ENCODE data around the gene SERPINA6.

The SERPINA6 gene

DNA sequence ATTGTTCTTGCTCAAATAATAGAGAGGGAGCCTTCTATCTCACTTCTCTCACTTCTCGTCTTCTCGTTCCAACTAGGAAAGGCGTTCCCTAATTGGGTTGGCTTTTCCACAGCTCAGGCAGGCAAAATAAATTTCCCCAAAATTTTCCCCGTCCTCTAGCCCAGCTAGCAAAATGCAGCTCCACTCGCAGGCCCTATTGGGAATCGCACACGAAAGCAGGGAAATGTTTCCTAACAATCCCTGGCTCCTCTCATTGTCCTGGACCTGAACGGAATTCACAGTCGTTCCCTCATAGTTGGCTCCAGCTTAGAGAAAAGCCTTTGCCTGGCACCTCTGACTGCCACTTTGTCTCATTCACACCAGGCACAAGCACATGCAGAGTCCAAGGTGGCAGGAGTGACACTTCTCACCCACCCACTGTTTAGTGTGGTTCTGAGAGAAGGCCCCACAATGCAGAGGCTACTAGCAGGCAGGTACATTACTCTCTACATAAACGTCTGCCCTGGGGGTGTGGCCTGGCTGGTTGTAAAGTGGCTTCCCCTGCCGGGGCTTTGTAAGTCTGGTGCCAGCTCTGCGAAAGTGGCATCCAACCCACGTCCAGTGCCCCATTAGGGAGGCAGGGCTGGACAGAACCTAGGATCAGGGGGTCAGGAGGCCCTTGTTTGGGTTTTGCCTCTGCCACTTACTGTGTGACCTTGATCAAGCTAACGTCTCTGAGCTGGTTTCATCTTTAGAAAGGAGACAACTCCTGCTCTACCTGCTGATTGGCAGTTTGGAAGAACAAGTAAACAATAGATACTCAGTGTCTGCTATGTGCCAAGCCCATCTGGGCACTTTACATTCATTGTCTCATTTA, 34.3 kb downstream of the SERPINA6 start:
- Histone ChIP-seq H3K4me2 (ENCODE audit: low read length) (no peak overlapping the region), H3K27ac (no peak overlapping the region), H3K27me3 (ENCODE audit: control insufficient read depth, insufficient read depth, low read length) (no peaks in the 10 kb centered on the region), H3K9ac (no peak overlapping the region), H3K36me3 (ENCODE audit: control insufficient read depth, insufficient read depth, low read length) (no peaks in the 10 kb centered on the region), H2AFZ (no peak overlapping the region), H3K4me3 (ENCODE audit: low read depth, low read length) (no peak overlapping the region), H3K9me3 (ENCODE audit: control insufficient read depth, low read length) (no peaks in the 10 kb centered on the region), H3K4me1 (no peaks in the 10 kb centered on the region), H3K79me2 (no peaks in the 10 kb centered on the region)
- TF ChIP-seq, protein P1, sequence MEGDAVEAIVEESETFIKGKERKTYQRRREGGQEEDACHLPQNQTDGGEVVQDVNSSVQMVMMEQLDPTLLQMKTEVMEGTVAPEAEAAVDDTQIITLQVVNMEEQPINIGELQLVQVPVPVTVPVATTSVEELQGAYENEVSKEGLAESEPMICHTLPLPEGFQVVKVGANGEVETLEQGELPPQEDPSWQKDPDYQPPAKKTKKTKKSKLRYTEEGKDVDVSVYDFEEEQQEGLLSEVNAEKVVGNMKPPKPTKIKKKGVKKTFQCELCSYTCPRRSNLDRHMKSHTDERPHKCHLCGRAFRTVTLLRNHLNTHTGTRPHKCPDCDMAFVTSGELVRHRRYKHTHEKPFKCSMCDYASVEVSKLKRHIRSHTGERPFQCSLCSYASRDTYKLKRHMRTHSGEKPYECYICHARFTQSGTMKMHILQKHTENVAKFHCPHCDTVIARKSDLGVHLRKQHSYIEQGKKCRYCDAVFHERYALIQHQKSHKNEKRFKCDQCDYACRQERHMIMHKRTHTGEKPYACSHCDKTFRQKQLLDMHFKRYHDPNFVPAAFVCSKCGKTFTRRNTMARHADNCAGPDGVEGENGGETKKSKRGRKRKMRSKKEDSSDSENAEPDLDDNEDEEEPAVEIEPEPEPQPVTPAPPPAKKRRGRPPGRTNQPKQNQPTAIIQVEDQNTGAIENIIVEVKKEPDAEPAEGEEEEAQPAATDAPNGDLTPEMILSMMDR (IDR thresholded peaks at IDR 0.05) = no peak

DNA sequence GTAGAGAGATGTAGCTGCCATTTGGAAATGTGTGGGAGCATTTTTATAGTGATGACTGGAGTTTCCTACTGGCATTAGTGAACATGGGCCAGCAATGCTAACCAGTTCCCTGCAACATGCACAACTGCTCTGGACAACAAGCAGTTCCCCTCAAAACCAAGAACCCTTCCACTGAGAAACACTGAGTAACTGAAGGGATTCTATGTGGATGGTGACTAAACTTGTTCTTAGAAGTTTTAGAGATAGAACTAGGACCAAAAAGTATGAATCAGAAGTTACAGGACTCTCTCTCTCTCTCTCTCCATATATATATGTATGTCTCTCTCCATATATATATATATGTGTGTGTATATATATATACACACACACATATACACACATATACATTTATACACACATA, 38.0 kb downstream of the SERPINA6 start:
- Histone ChIP-seq H3K4me1 (no peaks in the 10 kb centered on the region), H3K4me2 (ENCODE audit: low read length) (no peak overlapping the region), H3K27me3 (ENCODE audit: control insufficient read depth, insufficient read depth, low read length) (no peaks in the 10 kb centered on the region), H3K4me3 (ENCODE audit: low read depth, low read length) (no peak overlapping the region), H3K9me3 (ENCODE audit: control insufficient read depth, low read length) (no peaks in the 10 kb centered on the region), H3K27ac (no peak overlapping the region), H3K79me2 (no peaks in the 10 kb centered on the region), H3K9ac (no peak overlapping the region), H3K36me3 (ENCODE audit: control insufficient read depth, insufficient read depth, low read length) (no peaks in the 10 kb centered on the region), H2AFZ (no peak overlapping the region)
- TF ChIP-seq, protein P1 (IDR thresholded peaks at IDR 0.05) = no peak

DNA sequence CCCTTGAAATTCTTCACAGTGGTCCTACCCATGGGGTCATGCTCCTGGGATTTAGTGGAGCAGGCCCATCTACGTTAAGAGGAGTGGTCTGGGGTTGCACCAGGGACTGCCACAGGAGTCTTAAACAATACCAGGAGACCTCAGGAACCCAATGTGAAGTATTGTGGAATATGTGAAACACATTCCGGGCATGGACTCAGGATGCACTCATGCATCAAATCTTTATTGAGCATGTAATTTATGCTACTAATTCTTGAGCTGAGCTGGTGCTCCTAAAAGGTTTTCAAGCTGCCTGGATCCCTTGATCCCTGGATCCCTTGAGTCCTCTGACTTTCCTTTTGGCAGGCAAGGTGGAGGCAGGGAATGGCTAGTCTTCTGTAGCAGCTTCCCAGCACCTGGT, 38.9 kb downstream of the SERPINA6 start:
- H3K9me3 ChIP-seq (ENCODE audit: control insufficient read depth, low read length) = no peaks in the 10 kb centered on the region
- H3K4me2 ChIP-seq (ENCODE audit: low read length) = no peak overlapping the region
- H3K79me2 ChIP-seq = no peaks in the 10 kb centered on the region
- TF ChIP-seq, protein P1 (IDR thresholded peaks at IDR 0.05) = no peak
- no peak overlapping the region for H2AFZ ChIP-seq
- no peak overlapping the region for H3K9ac ChIP-seq
- H3K4me3 ChIP-seq (ENCODE audit: low read depth, low read length) = no peak overlapping the region
- no peaks in the 10 kb centered on the region for H3K27me3 ChIP-seq (ENCODE audit: control insufficient read depth, insufficient read depth, low read length)
- no peaks in the 10 kb centered on the region for H3K4me1 ChIP-seq
- no peak overlapping the region for H3K27ac ChIP-seq
- no peaks in the 10 kb centered on the region for H3K36me3 ChIP-seq (ENCODE audit: control insufficient read depth, insufficient read depth, low read length)

DNA sequence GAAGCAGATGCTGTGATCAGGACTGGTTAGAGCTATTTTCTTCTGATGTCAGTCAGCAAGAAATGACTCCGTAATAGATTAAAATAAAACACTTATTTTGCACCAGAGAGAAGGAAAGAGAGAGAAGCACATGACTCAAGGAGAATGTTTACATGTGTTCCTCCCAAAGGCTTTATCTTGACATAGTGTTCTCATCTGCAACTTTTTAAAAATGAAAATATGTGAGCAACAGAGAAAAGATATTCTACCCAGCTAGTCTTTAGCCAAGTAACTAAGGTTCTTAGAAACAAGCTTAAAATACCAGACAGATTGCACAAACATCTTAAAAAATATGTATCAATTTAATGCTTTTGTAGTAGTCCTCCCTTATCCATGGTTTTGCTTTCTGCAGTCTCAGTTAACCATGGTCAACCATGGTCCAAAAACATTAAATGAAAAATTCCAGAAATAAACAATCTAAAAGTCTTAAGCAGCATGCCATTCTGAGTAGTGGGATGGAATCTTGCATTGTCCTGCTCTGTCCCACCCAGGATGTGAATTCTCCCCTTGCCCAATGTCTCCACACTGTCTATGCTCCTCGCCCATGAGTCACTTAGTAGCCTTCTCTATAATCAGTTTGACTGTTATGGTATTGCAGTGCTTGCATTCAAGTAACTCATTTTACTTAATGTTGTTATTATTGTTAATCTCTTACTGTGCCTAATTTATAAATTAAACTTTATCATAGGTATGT, 40.0 kb downstream of the SERPINA6 start:
- no peaks in the 10 kb centered on the region for H3K36me3 ChIP-seq (ENCODE audit: control insufficient read depth, insufficient read depth, low read length)
- H2AFZ ChIP-seq = no peak overlapping the region
- H3K4me2 ChIP-seq (ENCODE audit: low read length) = no peak overlapping the region
- no peaks in the 10 kb centered on the region for H3K79me2 ChIP-seq
- TF ChIP-seq, protein P1 (IDR thresholded peaks at IDR 0.05) = no peak
- H3K27ac ChIP-seq = no peak overlapping the region
- H3K4me3 ChIP-seq (ENCODE audit: low read depth, low read length) = no peak overlapping the region
- H3K27me3 ChIP-seq (ENCODE audit: control insufficient read depth, insufficient read depth, low read length) = no peaks in the 10 kb centered on the region
- H3K9ac ChIP-seq = no peak overlapping the region
- H3K4me1 ChIP-seq = no peaks in the 10 kb centered on the region
- H3K9me3 ChIP-seq (ENCODE audit: control insufficient read depth, low read length) = no peaks in the 10 kb centered on the region

Data from parathyroid adenoma (tissue), 2 donors.